Neuronal stem cell (in vitro differentiated cells): ENCODE results near the gene CDK5R1.
"Not testable (repeated sequence)": the region's sequence is repeated elsewhere in the genome, so short reads cannot be mapped to it uniquely, and the experiment has no call there.

Experiments
- DNase-seq: peaks from one replicate; pipeline ENCODE4 v3.0.0-alpha.2; 2013; ENCODE audit warnings: low spot score
- H2AFZ ChIP-seq: one replicate; pipeline ENCODE4 v1.6.1; 2013; ENCODE audit warnings: mild to moderate bottlenecking, low read length, inconsistent platforms
- H2AK5ac ChIP-seq: 2 replicates; pipeline ENCODE4 v1.6.1; 2013; ENCODE audit warnings: low read depth, mild to moderate bottlenecking, inconsistent platforms, low read length, moderate library complexity, mixed read lengths
- H2BK120ac ChIP-seq: 2 replicates; pipeline ENCODE4 v1.6.1; 2013; ENCODE audit warnings: low read depth, mild to moderate bottlenecking, inconsistent platforms, low read length, moderate library complexity, mixed read lengths
- H2BK12ac ChIP-seq: one replicate; pipeline ENCODE4 v1.6.1; 2013; ENCODE audit warnings: low read length, inconsistent platforms
- H2BK15ac ChIP-seq: 2 replicates; pipeline ENCODE4 v1.6.1; 2013; ENCODE audit warnings: mild to moderate bottlenecking, low read length, inconsistent platforms, mixed read lengths
- H2BK5ac ChIP-seq: one replicate; pipeline ENCODE4 v1.6.1; 2013; ENCODE audit warnings: inconsistent platforms, mild to moderate bottlenecking, low read length, moderate library complexity
- H3K14ac ChIP-seq: one replicate; pipeline ENCODE4 v1.6.1; 2013; ENCODE audit warnings: low read length, inconsistent platforms
- H3K18ac ChIP-seq: 2 replicates; pipeline ENCODE4 v1.6.1; 2013; ENCODE audit warnings: low read length, inconsistent platforms
- H3K23ac ChIP-seq: 2 replicates; pipeline ENCODE4 v1.6.1; 2013; ENCODE audit warnings: low read depth, mild to moderate bottlenecking, mixed read lengths, low read length, inconsistent platforms; ENCODE audit not compliant: poor library complexity
- H3K27ac ChIP-seq: replicated peaks from 3 replicates; pipeline ENCODE4 v1.5.1; 2013; ENCODE audit warnings: low read length, inconsistent platforms
- H3K27me3 ChIP-seq, 3 experiments: 2 replicates each; pipeline ENCODE4 v1.6.1; 2013; ENCODE audit warnings: low read length in 3 of 3, mild to moderate bottlenecking in 2 of 3, inconsistent platforms in 1 of 3, low read depth in 1 of 3, mixed read lengths in 1 of 3, moderate library complexity in 1 of 3; ENCODE audit not compliant: control insufficient read depth in 3 of 3, insufficient read depth in 3 of 3
- H3K36me3 ChIP-seq, 2 donors: replicated peaks in 1 of 2; 2 replicates each; pipeline ENCODE4 v1.6.1; 2013; ENCODE audit warnings: low read length in 2 of 2; ENCODE audit not compliant: control insufficient read depth in 2 of 2, insufficient read depth in 2 of 2
- H3K4ac ChIP-seq: 2 replicates; pipeline ENCODE4 v1.6.1; 2013; ENCODE audit warnings: inconsistent platforms, mild to moderate bottlenecking, low read length, moderate library complexity
- H3K4me1 ChIP-seq, 2 donors: 1 replicate in 1 of 2; 2 replicates in 1 of 2; pipeline ENCODE4 v1.6.1; 2013; ENCODE audit warnings: low read length in 2 of 2, low read depth in 1 of 2; ENCODE audit not compliant: control insufficient read depth in 2 of 2, insufficient read depth in 1 of 2
- H3K4me2 ChIP-seq: one replicate; pipeline ENCODE4 v1.6.1; 2013; ENCODE audit warnings: mild to moderate bottlenecking, low read length, inconsistent platforms; ENCODE audit not compliant: insufficient read depth, poor library complexity, severe bottlenecking
- H3K4me3 ChIP-seq, 2 donors: 2 replicates each; pipeline ENCODE4 v1.5.1; 2013; ENCODE audit warnings: low read length in 2 of 2, mild to moderate bottlenecking in 2 of 2, inconsistent platforms in 1 of 2, moderate library complexity in 1 of 2
- H3K79me1 ChIP-seq: one replicate; pipeline ENCODE4 v1.6.1; 2013; ENCODE audit warnings: low read depth, mild to moderate bottlenecking, inconsistent platforms, low read length, moderate library complexity
- H3K9ac ChIP-seq: one replicate; pipeline ENCODE4 v1.6.1; 2013; ENCODE audit warnings: mild to moderate bottlenecking, low read depth, low read length, inconsistent platforms; ENCODE audit not compliant: poor library complexity
- H3K9me3 ChIP-seq, 2 donors: replicated peaks in 1 of 2; 2 replicates each; pipeline versions ENCODE3 to v1.6.1; 2013; ENCODE audit warnings: low read length in 2 of 2, mild to moderate bottlenecking in 2 of 2, inconsistent platforms in 1 of 2, low read depth in 1 of 2, mixed read lengths in 1 of 2, moderate library complexity in 1 of 2; ENCODE audit not compliant: control insufficient read depth in 2 of 2, insufficient read depth in 1 of 2
- H4K8ac ChIP-seq: one replicate; pipeline ENCODE4 v1.6.1; 2013; ENCODE audit warnings: low read depth, mild to moderate bottlenecking, inconsistent platforms, low read length, moderate library complexity
- H4K91ac ChIP-seq: one replicate; pipeline ENCODE4 v1.6.1; 2013; ENCODE audit warnings: low read length, low read depth, mild to moderate bottlenecking, inconsistent platforms; ENCODE audit not compliant: poor library complexity
- WGBS, 2 donors: extraction: QIAGEN DNeasy Blood & Tissue Kit; methylation state at CpG; one replicate each; pipeline ENCODE4 v1.1.7; 2013; ENCODE audit warnings: missing lambda C conversion rate in 2 of 2, mixed read lengths in 1 of 2; ENCODE audit not compliant: insufficient read length in 2 of 2, insufficient replicate concordance in 1 of 2; ENCODE audit errors: extremely low coverage in 2 of 2; 5-methylcytosine and 5-hydroxymethylcytosine counted together

The CDK5R1 gene

DNA sequence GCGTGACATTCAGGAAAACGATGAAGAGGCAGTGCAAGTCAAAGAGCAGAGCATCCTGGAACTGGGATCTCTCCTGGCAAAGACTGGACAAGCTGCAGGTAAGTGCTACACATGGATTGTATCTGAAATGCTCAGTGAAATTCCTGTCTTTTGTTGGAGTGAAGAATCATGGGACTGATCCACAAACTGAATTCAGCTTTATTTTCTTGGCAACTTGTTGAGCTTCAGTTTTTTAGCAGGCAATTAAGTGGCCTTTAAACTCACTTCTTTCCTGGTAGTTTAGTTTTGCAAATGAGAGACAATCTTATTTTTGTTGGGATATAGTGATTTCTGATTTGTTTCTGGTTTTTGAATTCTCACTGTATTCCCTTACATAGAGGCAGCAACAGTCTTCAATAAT lies 39.8 kb upstream of the CDK5R1 start:
- H2AFZ ChIP-seq = no peak overlapping the region
- no peak overlapping the region for H3K4me2 ChIP-seq
- no peak overlapping the region for H2BK12ac ChIP-seq
- no peak overlapping the region for H4K8ac ChIP-seq
- no peak overlapping the region for H3K4ac ChIP-seq
- no peak overlapping the region for H2BK120ac ChIP-seq
- peaks cover 5 to 11% of the 10 kb centered on the region in 2 donors for H3K4me1 ChIP-seq
- no peak overlapping the region for H2AK5ac ChIP-seq
- no peak for DNase-seq
- no peak overlapping the region for H3K18ac ChIP-seq
- no peaks in the 10 kb centered on the region for H3K27me3 ChIP-seq
- H2BK5ac ChIP-seq = no peak overlapping the region
- peaks cover 5 to 10% of the 10 kb centered on the region in 2 donors for H3K9me3 ChIP-seq
- no peak overlapping the region for H3K23ac ChIP-seq
- no peak overlapping the region for H3K27ac ChIP-seq
- WGBS, 2 donors = no CpG with 5 or more reads among the region's 2 CpGs
- H2BK15ac ChIP-seq = no peak overlapping the region
- peaks cover 15 to 62% of the 10 kb centered on the region in 2 donors for H3K36me3 ChIP-seq
- H3K9ac ChIP-seq = no peak overlapping the region
- H3K4me3 ChIP-seq = no peak overlapping the region
- peaks cover 3% of the 10 kb centered on the region for H3K79me1 ChIP-seq
- H3K14ac ChIP-seq = no peak overlapping the region
- H4K91ac ChIP-seq = no peak overlapping the region

DNA sequence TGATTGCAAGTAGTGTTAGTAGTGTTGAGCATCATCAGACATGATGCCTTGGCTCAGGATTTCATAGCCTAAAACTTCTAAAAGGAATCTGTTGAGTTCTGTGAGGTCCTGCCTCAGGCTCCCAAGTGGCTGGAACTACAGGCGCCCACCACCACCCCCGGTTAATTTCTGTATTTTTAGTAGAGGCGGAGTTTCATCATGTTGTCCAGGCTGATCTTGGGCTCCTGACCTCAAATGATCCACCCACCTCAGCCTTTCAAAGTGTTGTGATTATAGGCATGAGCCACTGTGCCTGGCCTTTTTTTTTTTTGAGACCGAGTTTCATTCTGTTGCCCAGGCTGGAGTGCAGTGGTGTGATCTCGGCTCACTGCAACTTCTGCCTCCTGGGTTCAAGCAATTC lies 36.8 kb upstream of the CDK5R1 start:
- Histone ChIP-seq H4K91ac (no peak overlapping the region), H3K27ac (no peak overlapping the region), H3K4me1 (peaks cover 5 to 11% of the 10 kb centered on the region in 2 donors), H3K36me3 (peaks cover 28 to 93% of the 10 kb centered on the region in 2 donors), H3K4me3 (no peak overlapping the region), H2BK120ac (no peak overlapping the region), H3K9ac (no peak overlapping the region), H3K18ac (no peak overlapping the region), H3K23ac (no peak overlapping the region), H2AK5ac (no peak overlapping the region), H3K14ac (no peak overlapping the region), H3K27me3 (no peaks in the 10 kb centered on the region), H4K8ac (no peak overlapping the region), H2BK15ac (no peak overlapping the region), H3K9me3 (no peaks in the 10 kb centered on the region), H2BK5ac (no peak overlapping the region), H2AFZ (no peak overlapping the region), H3K79me1 (peaks cover 3% of the 10 kb centered on the region), H2BK12ac (no peak overlapping the region), H3K4ac (no peak overlapping the region), H3K4me2 (no peak overlapping the region)
- no CpG with 5 or more reads among the region's 5 CpGs for WGBS, 2 donors
- no peak for DNase-seq

DNA sequence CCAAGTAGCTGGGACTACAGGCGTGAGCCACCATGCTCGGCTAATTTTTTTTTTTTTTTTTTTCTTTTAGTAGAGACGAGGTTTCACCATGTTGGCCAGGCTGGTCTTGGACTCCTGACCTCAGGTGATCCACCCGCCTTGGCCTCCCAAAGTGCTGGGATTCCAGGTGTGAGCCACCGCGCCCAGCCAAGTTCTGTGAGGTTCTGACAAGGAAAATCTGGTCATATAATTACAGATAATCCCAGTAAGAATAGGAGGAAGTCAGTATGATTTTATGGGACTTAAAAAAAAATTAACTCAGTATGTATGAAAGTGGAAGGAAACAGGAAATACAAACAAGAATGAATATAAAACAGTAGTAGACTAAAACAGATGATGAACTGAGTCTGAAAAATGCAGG lies 36.4 kb upstream of the CDK5R1 start:
- not testable (repeated sequence) for H3K9ac ChIP-seq, H2BK120ac ChIP-seq, H3K27ac ChIP-seq, H3K4me3 ChIP-seq, H2BK5ac ChIP-seq, H2BK15ac ChIP-seq, H2BK12ac ChIP-seq, H2AFZ ChIP-seq, H4K91ac ChIP-seq, H3K79me1 ChIP-seq, DNase-seq, H3K18ac ChIP-seq, H3K14ac ChIP-seq, H3K27me3 ChIP-seq, H3K23ac ChIP-seq, H3K4me2 ChIP-seq, H3K9me3 ChIP-seq, H2AK5ac ChIP-seq, H4K8ac ChIP-seq, H3K4ac ChIP-seq
- Histone ChIP-seq H3K36me3 (peaks cover 31 to 97% of the 10 kb centered on the region in 2 donors), H3K4me1 (peaks cover 5 to 11% of the 10 kb centered on the region in 2 donors)
- no CpG with 5 or more reads among the region's 6 CpGs for WGBS, 2 donors

DNA sequence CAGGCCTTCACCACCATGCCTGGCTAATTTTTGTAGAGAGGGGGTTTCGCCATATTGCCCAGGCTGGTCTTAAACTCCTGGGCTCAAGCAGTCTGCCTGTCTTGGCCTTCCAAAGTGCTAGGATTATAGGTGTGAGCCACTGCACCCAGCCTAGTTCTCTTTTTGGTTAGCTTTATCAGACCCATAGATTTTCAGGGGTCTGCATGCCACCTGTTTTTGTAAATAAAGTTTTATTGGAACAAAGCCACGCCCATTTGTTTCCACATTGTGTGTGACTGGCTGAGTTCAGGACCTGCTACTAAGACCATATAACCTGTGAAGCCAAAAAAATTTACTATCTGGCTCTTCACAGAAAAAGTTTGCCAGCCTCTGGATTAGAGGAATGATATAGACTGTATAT lies 34.9 kb upstream of the CDK5R1 start:
- DNase-seq = no peak
- H2BK120ac ChIP-seq = no peak overlapping the region
- H3K9ac ChIP-seq = no peak overlapping the region
- H3K23ac ChIP-seq = no peak overlapping the region
- no peak overlapping the region for H3K4ac ChIP-seq
- no peak overlapping the region for H3K18ac ChIP-seq
- peaks cover 31 to 95% of the 10 kb centered on the region in 2 donors for H3K36me3 ChIP-seq
- H2BK12ac ChIP-seq = no peak overlapping the region
- no peak overlapping the region for H4K91ac ChIP-seq
- peaks cover 0 to 1% of the 10 kb centered on the region in 2 donors for H3K4me1 ChIP-seq
- H3K4me2 ChIP-seq = no peak overlapping the region
- no peak overlapping the region for H2AFZ ChIP-seq
- no peak overlapping the region for H3K14ac ChIP-seq
- H3K4me3 ChIP-seq = no peak overlapping the region
- H3K9me3 ChIP-seq = no peaks in the 10 kb centered on the region
- no peaks in the 10 kb centered on the region for H3K27me3 ChIP-seq
- H3K79me1 ChIP-seq = peaks cover 3% of the 10 kb centered on the region
- H2AK5ac ChIP-seq = no peak overlapping the region
- H3K27ac ChIP-seq = no peak overlapping the region
- no peak overlapping the region for H2BK15ac ChIP-seq
- no CpG with 5 or more reads among the region's 2 CpGs for WGBS, 2 donors
- H4K8ac ChIP-seq = no peak overlapping the region
- no peak overlapping the region for H2BK5ac ChIP-seq
